SJCRH30 (cell line): ENCODE results near the gene CTNNA1. TPM values are rescaled to one million over a fixed set of nuclear protein-coding genes. Genes with fewer than 3 reads are reported as not detected.
A peak's percentile ranks its signal among the peaks of the same experiment; 100 is the strongest.

Experiments used
- DNase-seq, 2 experiments: peaks; one replicate each; pipeline ENCODE4 v3.0.0-alpha.2; 2015 to 2020
- H3K27ac ChIP-seq: fragments of 250-450 bp; sonication (Bioruptor Pico); 2 replicates; pipeline ENCODE4 v1.5.1; 2020; ENCODE audit warnings: mild to moderate bottlenecking, moderate library complexity
- H3K27me3 ChIP-seq: fragments of 250-450 bp; sonication (Bioruptor Pico); 2 replicates; pipeline ENCODE4 v1.5.1; 2020; ENCODE audit warnings: mild to moderate bottlenecking, moderate library complexity
- H3K36me3 ChIP-seq: fragments of 250-450 bp; sonication (Bioruptor Pico); 2 replicates; pipeline ENCODE4 v1.5.1; 2020; ENCODE audit warnings: mild to moderate bottlenecking, moderate library complexity
- H3K4me1 ChIP-seq: fragments of 250-450 bp; sonication (Bioruptor Pico); 2 replicates; pipeline ENCODE4 v1.5.1; 2020; ENCODE audit warnings: mild to moderate bottlenecking, moderate library complexity
- H3K4me3 ChIP-seq: fragments of 250-450 bp; sonication (Bioruptor Pico); 2 replicates; pipeline ENCODE4 v1.5.1; 2020; ENCODE audit warnings: mild to moderate bottlenecking, moderate library complexity
- H3K9me3 ChIP-seq: fragments of 250-450 bp; sonication (Bioruptor Pico); replicated peaks from 2 replicates; pipeline ENCODE4 v1.5.1; 2020; ENCODE audit warnings: mild to moderate bottlenecking, moderate library complexity
- total RNA-seq: library from RNA; depleted of rRNA; stranded (reverse); fragments of >200 nt; shearing (Covaris generic); gene quantifications from 2 replicates; pipeline ENCODE4 v1.2.3, GENCODE V29; 2014

CTNNA1 gene
- total RNA-seq, 1 experiment from 2014 or later: 153 TPM

DNA sequence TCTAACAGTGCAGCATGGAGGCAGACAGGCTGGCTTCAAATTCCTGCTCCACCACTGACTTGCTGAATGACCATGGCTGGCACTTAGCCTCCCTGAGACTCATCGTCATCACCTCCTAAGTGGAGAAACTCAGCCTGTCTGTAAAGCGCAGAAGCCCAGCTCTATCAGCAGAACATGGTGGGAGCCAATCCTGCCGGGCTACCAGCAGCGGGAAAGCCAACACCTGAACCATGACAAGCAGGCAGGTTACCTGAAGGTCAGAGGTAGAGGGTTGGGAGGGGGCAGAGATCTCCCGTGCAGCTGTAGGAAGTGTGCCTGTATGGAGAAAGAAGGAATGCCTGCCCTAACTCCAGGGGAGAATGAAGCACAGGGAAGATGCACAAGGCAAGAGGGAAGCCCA is 194.6 kb downstream of the CTNNA1 start:
- Histone ChIP-seq H3K27ac (no peak overlapping the region), H3K4me3 (no peak overlapping the region), H3K9me3 (no peaks in the 10 kb centered on the region), H3K4me1 (peaks cover 12% of the 10 kb centered on the region), H3K36me3 (no peaks in the 10 kb centered on the region), H3K27me3 (no peaks in the 10 kb centered on the region)
- no peak for DNase-seq

DNA sequence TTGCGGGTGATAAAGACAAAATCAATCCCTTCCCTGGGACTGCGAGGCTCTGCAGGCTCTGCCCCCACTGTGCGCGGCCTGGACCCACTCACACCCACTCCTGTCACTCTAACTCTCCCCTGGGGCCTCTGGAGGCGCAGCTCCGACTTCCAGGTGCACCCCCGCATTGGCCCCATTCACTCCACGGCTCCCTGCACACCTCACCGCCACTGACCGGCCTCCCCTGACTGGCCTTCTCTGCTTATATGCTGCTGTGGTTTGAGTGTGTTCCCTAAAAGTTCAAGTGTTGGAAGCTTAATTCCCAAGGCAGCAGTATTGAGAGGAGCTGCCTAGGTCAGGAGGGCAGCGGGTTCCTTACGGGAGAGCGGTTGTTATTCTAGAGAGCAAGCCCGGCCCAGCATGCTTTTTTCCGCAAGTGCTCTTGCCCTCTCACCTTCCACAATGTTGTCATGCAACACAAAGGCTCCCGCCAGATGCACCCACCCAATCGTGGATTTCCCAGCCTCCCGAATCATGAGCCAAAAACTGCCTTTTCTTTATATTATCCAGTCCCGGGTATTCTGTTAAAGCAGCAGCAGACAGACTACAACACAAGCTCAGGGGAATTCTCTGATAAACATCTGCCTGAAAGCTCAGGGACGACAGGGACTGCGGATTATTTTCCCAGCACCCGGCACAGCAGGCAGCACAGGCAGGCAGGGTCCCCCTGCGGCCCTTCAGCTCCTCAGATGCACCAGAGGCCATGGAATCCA is 195.4 kb downstream of the CTNNA1 start:
- Histone ChIP-seq H3K9me3 (no peaks in the 10 kb centered on the region), H3K27me3 (no peaks in the 10 kb centered on the region), H3K36me3 (no peaks in the 10 kb centered on the region), H3K27ac (no peak overlapping the region), H3K4me1 (peaks cover 20% of the 10 kb centered on the region), H3K4me3 (no peak overlapping the region)
- no peak for DNase-seq

DNA sequence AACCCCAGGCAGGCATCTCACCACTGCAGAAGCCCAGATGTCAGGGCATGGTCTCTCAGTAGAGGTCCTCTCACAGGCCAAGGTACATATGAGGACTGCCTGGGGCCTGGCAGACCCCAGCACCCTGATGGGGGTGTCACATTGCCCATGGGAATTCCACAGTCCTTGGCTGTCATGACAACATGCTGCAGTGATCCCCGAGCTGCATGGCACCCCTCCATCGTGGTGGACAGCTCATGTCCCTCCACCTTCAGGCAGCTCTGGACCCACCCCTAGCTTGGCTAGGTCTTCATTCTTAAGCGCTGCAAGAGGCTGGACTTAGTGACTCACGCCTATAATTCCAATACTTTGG is 196.0 kb downstream of the CTNNA1 start:
- no peaks in the 10 kb centered on the region for H3K27me3 ChIP-seq
- H3K27ac ChIP-seq: no peak overlapping the region
- H3K36me3 ChIP-seq: no peaks in the 10 kb centered on the region
- peaks cover 26% of the 10 kb centered on the region for H3K4me1 ChIP-seq
- DNase-seq: no peak
- no peaks in the 10 kb centered on the region for H3K9me3 ChIP-seq
- H3K4me3 ChIP-seq: no peak overlapping the region

DNA sequence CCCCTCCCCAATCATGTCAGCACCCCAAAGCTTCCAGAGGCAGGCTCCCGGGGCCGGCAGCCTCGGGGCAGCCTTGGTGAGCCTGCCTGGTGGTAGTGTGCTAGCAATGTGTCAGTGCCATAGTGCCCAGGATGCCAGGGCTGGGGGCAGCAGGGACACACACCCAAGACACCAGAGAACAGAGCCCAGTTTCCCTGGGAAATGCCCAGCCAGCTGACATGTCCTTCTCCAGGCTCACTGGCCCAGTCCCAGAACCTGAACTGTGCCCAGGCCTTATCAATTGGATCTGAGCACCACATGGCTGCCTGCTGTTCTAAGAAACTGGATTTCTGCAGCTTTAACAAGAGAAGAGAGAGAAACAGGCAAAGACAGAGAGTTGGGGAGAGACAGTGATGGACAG is 196.8 kb downstream of the CTNNA1 start:
- Histone ChIP-seq H3K9me3 (no peaks in the 10 kb centered on the region), H3K36me3 (no peaks in the 10 kb centered on the region), H3K27ac (no peak overlapping the region), H3K27me3 (no peaks in the 10 kb centered on the region), H3K4me3 (no peak overlapping the region), H3K4me1 (peaks cover 34% of the 10 kb centered on the region)
- DNase-seq: no peak

DNA sequence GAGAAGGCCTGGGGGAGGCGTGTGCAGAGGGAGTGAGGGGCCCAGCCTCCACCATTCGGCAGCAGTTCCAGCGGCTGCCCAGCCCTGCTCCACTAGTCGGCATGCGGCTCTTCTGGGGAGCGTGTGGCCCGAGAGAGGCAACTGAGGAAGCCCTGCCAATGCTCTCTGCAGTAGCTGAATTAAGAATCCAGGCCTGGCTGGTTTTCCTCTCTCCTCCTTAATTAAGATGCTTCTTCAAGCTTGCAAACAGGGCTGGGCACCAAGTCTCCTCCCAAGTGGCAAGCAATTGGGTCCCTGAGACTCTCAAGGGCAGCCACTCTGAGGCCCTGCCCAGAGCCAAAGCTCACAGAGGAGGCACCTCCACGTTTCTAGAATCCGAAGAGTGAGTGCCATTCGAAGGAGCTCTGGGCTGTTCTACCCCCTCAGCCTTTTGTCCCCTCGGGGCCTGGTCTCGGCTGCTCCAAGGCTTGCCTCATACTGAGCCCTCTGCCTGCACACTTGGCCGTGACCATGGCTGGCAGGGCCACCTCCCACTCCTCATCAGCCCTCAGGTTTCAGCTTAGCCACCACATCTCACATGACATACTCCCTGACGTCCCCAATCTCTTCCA is 197.3 kb downstream of the CTNNA1 start:
- Histone ChIP-seq H3K4me1 (peaks cover 37% of the 10 kb centered on the region), H3K27me3 (no peaks in the 10 kb centered on the region), H3K36me3 (no peaks in the 10 kb centered on the region), H3K9me3 (no peaks in the 10 kb centered on the region), H3K27ac (no peak overlapping the region), H3K4me3 (no peak overlapping the region)
- DNase-seq: no peak

DNA sequence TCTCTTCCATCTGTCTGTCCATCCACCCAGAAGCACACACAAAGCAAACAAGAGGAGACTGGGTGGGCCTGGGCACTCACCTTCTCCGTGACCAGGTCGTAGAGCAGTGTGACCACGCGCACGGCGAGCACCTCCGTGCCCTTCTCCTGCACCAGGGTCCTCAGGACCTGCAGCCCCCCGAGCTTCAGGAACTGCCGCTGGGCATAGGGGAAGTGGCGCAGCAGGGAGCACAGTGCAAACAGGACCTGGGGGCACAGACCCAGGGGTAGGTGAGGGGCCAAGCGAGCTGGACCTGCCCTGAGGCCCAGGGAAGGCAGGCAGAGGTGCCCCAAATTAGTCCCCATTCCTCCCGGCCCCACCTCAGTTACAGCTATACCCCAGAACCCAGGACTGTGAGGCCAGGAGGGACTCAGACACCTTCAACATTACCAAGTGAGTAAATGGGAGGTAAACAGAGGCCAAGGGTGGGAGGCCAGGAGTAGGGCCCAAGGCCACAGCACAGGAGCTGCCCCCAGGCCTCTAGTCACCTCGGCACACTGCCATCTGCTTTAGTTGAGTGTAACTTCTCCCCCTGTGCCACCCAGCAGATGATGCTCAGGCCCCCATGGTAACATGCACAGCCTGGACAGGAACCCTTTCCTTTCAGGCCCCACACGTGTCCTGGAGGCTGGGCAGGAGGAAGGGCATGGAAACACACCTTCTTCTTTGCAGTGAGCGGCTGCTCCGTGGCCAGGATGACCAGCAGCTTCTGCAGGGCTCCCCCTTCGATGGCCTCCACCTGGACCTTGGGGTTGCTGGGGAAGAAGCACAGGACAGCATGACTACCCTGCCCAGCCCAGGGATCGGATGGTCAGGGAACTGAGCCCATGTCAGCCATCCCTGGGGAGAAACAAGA is 198.1 kb downstream of the CTNNA1 start:
- Histone ChIP-seq H3K4me3 (no peak overlapping the region), H3K27me3 (no peaks in the 10 kb centered on the region), H3K27ac (no peak overlapping the region), H3K4me1 (peaks cover 44% of the 10 kb centered on the region), H3K36me3 (no peaks in the 10 kb centered on the region), H3K9me3 (no peaks in the 10 kb centered on the region)
- no peak for DNase-seq

DNA sequence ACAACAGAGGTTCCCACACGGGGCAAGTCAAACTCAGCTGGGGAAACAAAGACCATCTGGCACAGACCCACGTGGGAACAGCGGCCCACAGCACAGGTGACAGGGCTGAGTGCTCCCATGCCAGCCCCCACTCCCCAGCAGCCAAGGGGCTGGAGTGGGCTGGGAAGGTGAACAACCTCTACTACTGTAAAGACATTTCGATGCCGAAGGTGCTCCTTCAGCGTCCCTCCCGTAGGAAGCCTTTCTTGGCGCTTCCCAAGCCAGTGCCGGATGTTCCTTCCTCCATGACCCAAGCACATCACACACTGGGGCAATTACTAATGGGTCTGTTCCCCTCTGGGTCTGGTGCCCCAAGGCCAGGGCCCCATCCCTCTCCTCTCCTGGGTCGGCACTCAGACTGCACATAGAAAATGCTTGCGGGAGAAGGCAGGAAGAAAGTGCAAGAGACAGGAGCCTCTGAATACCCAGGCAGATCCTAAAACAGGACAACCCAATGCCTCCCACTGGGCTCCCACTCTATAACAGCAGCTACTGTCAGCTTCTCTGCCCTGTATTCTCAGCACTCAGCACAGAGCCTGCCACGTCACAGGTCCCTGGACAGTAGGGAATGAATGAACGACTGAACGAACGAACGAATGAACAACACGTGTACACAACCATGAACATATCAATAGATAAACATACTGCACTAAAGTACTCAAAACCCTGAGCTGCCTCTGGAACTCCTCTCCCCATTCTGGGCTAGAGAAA is 198.9 kb downstream of the CTNNA1 start:
- Histone ChIP-seq H3K4me1 (peaks cover 44% of the 10 kb centered on the region), H3K36me3 (no peaks in the 10 kb centered on the region), H3K4me3 (no peak overlapping the region), H3K27me3 (no peaks in the 10 kb centered on the region), H3K9me3 (no peaks in the 10 kb centered on the region), H3K27ac (no peak overlapping the region)
- no peak for DNase-seq

DNA sequence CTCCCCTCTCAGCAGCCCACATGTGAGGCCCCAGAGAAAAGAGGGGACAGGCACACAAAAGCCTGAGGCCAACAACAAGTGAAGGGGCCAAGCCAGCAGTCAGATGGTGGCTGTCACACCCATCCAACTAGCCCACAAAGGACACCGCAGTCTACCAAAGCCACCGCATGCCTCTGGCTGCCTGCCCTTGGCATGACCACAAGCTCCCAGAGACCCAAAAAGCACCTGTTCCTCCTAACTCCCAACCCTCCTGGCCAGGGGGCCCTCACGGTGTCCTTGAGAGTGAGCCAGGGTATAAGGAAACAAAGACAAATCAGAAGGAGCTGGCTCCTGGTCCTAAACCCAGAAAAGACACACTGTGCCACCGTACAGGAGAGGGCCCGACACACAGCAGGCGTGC is 199.7 kb downstream of the CTNNA1 start:
- peaks cover 44% of the 10 kb centered on the region for H3K4me1 ChIP-seq

DNA sequence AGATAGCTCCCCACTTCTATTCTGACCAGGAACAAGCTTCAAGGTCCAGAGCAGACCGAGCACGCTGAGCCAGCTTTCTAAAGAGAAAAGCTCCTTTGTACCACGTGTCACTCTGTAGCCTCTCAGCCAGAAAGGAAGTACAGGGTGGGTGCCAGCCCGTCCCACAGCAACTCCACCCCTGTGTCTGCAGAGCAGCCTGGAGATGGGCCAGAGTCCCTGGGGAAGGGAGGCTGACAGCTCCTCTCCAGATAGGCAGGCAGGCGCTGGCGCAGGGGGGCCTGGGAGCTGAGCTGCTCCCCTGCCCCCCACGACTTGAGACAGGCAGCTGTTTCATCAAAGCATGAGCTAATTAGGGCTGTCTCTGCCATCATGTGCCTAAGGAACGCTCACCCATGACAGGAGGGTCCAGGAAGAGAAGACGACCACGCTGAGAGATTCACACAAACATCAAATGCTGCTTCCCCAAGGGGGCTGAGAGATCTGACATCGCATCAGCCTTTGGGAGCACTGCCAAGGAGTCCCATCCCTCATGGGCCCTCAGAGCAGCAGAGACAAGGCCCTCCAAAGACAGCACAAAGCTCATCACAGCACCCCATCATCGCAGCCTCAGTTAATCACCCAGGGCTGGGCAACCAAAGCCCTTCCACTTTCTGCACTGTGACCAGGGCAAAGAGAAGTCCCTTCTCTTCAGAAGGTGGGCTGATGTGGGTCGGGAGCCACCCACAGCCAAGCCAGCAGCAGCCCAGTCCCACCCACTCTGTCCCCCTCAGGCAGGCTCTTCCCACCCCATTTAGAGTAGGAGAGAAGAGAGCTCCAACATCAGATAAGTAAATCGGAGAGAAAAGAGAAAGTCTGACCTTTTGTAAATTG is 200.4 kb downstream of the CTNNA1 start:
- H3K4me3 ChIP-seq: peak overlapping the region; percentile 10; the same call in 1 of the 2 replicates
- peak; percentile 81 to 83 for DNase-seq
- no peaks in the 10 kb centered on the region for H3K27me3 ChIP-seq
- peak overlapping the region; percentile 50 for H3K27ac ChIP-seq
- peaks cover 44% of the 10 kb centered on the region for H3K4me1 ChIP-seq
- H3K9me3 ChIP-seq: no peaks in the 10 kb centered on the region
- H3K36me3 ChIP-seq: no peaks in the 10 kb centered on the region

More for the DNA sequence above, 199.7 kb downstream of the CTNNA1 start:
- Histone ChIP-seq H3K27me3 (no peaks in the 10 kb centered on the region), H3K27ac (peak overlapping the region; percentile 50), H3K36me3 (no peaks in the 10 kb centered on the region), H3K4me3 (peak overlapping the region; percentile 10; the same call in 1 of the 2 replicates), H3K9me3 (no peaks in the 10 kb centered on the region)
- peak; percentile 73 to 83 for DNase-seq

DNA sequence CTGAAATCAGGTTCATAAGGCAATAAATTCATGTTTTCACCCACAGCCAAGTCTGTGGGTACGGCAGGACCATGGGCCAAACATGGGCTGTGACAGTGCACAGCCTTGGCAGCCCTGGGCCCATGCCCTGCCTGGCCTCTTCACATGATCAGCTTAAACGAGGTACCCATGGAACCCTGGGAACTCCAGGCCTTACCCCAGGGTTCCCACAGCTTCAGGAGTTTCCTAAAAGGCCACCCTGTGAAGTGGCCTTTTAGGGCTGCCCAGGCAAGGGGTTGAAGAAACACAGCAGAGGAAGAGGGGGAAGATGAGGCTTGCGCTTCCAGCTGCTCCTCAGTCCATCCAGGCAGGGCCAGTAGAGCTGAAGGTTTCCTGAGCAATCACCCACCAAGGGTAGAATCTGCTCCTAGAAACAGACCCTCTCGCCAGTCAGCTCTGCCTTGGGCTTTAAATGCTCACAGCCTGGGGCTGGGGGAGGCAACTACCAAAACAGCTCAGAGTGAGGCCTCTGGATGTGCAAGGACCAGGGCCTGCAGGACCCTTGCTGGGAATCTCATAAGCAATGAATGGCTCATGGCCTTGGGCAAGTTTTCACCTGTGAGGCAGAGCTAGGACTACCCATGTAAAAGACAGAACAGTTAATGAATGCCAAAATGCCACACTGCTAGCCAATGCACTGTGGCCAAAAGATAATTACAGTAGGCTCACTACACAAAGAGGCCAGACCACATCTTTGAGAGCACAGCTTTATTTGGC is 201.2 kb downstream of the CTNNA1 start:
- peaks cover 44% of the 10 kb centered on the region for H3K4me1 ChIP-seq
- no peaks in the 10 kb centered on the region for H3K27me3 ChIP-seq
- peak overlapping the region; percentile 26; the same call in 1 of the 2 replicates for H3K4me3 ChIP-seq
- DNase-seq: no peak
- peak overlapping the region; percentile 50 for H3K27ac ChIP-seq
- no peaks in the 10 kb centered on the region for H3K9me3 ChIP-seq
- no peaks in the 10 kb centered on the region for H3K36me3 ChIP-seq

DNA sequence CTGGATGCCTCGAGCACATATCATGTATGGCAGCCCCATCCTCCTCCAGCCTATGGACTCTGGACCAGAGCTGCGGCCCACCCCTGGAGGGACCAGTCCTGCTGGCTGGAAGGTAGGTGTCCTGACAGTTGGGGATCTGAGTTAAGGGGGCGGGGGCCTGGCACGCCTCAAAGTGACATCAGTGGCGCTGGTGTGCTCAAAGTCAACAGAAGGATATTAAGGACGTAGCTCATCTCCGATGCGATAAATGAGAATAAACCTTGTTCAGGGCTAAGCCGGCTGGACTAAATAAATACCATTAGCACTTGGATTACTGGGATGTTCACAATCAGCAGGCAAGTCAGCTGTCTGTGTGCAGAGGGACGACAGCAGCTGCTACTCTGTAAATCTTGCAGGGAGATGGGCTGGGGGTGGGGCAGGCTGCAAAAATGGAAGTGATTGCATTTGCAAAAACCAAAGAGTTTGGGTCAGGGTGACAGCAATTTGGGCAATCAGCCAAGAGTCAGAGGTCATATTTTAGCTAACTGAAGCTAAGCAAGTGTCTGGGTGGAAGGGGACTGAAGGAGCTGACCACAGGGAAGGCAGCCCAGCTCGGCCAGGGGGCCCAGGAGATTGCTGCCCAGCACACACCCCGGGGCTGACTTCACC is 201.9 kb downstream of the CTNNA1 start:
- Histone ChIP-seq H3K36me3 (no peaks in the 10 kb centered on the region), H3K27me3 (no peaks in the 10 kb centered on the region), H3K9me3 (no peaks in the 10 kb centered on the region), H3K27ac (peak overlapping the region; percentile 50), H3K4me3 (peak overlapping the region; percentile 26), H3K4me1 (peaks cover 44% of the 10 kb centered on the region)
- DNase-seq: peak; percentile 90

DNA sequence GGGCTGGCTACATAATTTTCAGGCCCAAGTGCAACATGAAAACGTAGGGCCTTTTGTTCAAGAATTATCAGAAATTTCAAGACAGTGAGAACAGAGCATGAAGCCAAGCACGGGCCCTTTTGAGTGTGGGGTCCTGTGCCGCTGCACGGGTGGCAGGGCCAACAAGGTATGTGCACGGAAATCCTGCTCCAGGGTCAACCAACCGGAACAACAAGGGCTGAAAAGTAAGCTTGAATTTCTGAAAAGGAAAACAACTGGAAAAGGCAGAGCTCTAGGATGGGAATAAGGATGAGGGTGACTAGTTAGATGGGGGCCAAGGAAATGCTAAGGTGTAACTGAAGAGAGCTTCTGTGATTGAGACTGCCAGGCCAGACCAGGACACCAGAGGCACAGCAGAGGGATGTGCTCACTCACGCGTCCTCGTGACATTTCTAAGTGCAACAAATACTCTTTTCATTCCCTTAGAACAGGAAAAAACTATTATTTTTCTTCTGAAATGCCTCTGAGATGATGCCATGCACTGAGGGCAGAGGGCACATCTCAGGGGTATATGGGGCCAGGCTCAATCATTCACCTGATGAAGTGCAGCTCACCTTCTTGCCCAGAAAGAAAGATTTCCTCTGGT is 202.6 kb downstream of the CTNNA1 start:
- peak overlapping the region; percentile 26 for H3K4me3 ChIP-seq
- peak overlapping the region; percentile 50 for H3K27ac ChIP-seq
- no peaks in the 10 kb centered on the region for H3K9me3 ChIP-seq
- no peaks in the 10 kb centered on the region for H3K27me3 ChIP-seq
- no peaks in the 10 kb centered on the region for H3K36me3 ChIP-seq
- H3K4me1 ChIP-seq: peaks cover 44% of the 10 kb centered on the region
- no peak for DNase-seq
